OCI-LY1 (cell line): ENCODE results near the gene SPATA25.

Experiments used
- EZH2 ChIP-seq: fragments of 200-600 bp; sonication (generic), shearing (Covaris generic); IDR thresholded peaks from 2 replicates; pipeline ENCODE4 v1.8.0; 2017; ENCODE audit warnings: borderline replicate concordance, mixed run types, mild to moderate bottlenecking, antibody characterized with exemption, low read length, moderate library complexity, mixed read lengths
- TF ChIP-seq, protein P1 (sequence below): fragments of 200-600 bp; sonication (generic), shearing (Covaris generic); IDR thresholded peaks from 2 replicates; pipeline ENCODE4 v1.5.1; 2017; ENCODE audit warnings: mild to moderate bottlenecking, antibody characterized with exemption, low read length, moderate library complexity, mixed read lengths

DNA sequence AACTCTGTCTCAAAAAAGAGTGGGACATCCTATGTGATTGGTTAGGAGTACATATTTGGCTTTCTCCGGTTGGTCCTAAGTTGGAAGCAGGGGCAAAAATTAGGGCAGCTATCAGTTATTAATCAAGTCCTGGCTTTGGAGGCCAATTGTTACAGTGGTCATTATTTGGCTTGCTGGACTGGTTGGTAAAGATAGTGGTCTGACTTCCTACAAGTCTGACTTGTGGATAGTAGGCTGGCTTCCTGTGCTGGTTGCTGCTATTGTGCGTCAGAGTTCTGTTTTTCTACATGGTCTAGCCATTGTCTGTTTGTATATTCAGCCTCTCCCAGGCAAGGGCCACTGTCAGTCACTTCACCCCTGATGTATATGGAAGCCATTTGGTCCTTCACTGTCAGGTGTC, 37.2 kb downstream of the SPATA25 start:
- TF ChIP-seq, protein P1, sequence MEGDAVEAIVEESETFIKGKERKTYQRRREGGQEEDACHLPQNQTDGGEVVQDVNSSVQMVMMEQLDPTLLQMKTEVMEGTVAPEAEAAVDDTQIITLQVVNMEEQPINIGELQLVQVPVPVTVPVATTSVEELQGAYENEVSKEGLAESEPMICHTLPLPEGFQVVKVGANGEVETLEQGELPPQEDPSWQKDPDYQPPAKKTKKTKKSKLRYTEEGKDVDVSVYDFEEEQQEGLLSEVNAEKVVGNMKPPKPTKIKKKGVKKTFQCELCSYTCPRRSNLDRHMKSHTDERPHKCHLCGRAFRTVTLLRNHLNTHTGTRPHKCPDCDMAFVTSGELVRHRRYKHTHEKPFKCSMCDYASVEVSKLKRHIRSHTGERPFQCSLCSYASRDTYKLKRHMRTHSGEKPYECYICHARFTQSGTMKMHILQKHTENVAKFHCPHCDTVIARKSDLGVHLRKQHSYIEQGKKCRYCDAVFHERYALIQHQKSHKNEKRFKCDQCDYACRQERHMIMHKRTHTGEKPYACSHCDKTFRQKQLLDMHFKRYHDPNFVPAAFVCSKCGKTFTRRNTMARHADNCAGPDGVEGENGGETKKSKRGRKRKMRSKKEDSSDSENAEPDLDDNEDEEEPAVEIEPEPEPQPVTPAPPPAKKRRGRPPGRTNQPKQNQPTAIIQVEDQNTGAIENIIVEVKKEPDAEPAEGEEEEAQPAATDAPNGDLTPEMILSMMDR = no peak
- TF ChIP-seq EZH2 = no peak
